ENCODE data around the gene SLC6A12.

SLC6A12 gene

GRCh38 chr12:171743-172676, 41.9 kb downstream of the SLC6A12 start:
- H3K4me3 ChIP-seq (ENCODE audit: low read depth, low read length) = no peak overlapping the region
- H3K9ac ChIP-seq (ENCODE audit: low read depth, low read length) = no peak overlapping the region
- no peaks in the 10 kb centered on the region for H3K36me3 ChIP-seq (ENCODE audit: control insufficient read depth, insufficient read depth, low read length)
- no peaks in the 10 kb centered on the region for H3K27me3 ChIP-seq (ENCODE audit: control insufficient read depth, insufficient read depth, low read length)
- H3K9me3 ChIP-seq (ENCODE audit: control insufficient read depth, insufficient read depth, low read length) = no peaks in the 10 kb centered on the region
- no peaks in the 10 kb centered on the region for H3K4me1 ChIP-seq (ENCODE audit: control insufficient read depth, insufficient read depth, low read length)

- H3K9ac ChIP-seq (ENCODE audit: low read depth, low read length) = no peak overlapping the region
- H3K9me3 ChIP-seq (ENCODE audit: control insufficient read depth, insufficient read depth, low read length) = no peaks in the 10 kb centered on the region
- H3K4me3 ChIP-seq (ENCODE audit: low read depth, low read length) = no peak overlapping the region
- H3K4me1 ChIP-seq (ENCODE audit: control insufficient read depth, insufficient read depth, low read length) = no peaks in the 10 kb centered on the region
- H3K36me3 ChIP-seq (ENCODE audit: control insufficient read depth, insufficient read depth, low read length) = no peaks in the 10 kb centered on the region
- no peaks in the 10 kb centered on the region for H3K27me3 ChIP-seq (ENCODE audit: control insufficient read depth, insufficient read depth, low read length)
Observed at GRCh38 chr12:171276-171675, 42.7 kb downstream of the SLC6A12 start.

- no peaks in the 10 kb centered on the region for H3K4me1 ChIP-seq (ENCODE audit: control insufficient read depth, insufficient read depth, low read length)
- no peak overlapping the region for H3K4me3 ChIP-seq (ENCODE audit: low read depth, low read length)
- H3K36me3 ChIP-seq (ENCODE audit: control insufficient read depth, insufficient read depth, low read length) = no peaks in the 10 kb centered on the region
- H3K9me3 ChIP-seq (ENCODE audit: control insufficient read depth, insufficient read depth, low read length) = no peaks in the 10 kb centered on the region
- no peaks in the 10 kb centered on the region for H3K27me3 ChIP-seq (ENCODE audit: control insufficient read depth, insufficient read depth, low read length)
- H3K9ac ChIP-seq (ENCODE audit: low read depth, low read length) = no peak overlapping the region
Observed at GRCh38 chr12:170371-171225, 43.4 kb downstream of the SLC6A12 start.

DNA sequence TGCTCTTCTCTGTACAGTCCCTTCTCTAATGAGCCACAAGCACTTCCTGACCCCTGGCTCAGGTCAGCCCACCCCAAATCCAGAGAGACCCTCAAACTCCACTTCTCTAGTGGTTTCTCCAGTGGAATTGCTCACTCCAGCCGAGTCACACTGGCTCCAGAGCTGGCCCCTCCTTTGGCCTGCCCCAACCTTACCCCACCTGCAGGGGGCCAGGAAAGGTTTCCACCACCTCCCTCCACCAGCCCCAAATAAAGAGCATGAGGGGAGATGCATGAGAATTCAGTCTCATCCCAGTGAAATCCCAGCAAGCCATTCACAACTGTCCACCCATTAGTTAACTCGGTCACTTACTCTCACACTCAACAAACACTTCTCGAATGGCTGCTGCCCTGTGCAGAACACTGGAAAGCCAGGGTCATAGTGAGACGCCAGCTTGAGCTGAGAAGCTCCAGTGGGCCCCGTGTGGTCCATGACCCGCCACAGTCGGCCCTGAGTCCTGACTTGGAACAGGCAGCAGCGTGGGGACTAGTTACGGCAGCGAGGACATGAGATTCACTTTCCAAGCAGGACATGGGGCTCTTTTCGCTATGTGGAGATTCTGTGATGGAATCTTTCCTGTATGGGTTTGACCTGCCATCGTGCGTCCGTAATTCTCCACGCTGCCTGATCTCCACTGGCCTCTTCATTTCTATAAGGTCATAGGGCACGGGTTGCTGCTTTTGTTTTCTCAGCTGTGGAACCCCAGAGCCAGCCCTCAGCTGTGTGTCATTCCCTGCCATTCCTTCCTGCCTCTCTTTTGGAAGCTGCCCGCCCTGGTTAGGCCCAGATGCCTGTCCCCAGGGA, 44.2 kb downstream of the SLC6A12 start:
- Histone ChIP-seq H3K4me1 (ENCODE audit: control insufficient read depth, insufficient read depth, low read length) (no peaks in the 10 kb centered on the region), H3K9ac (ENCODE audit: low read depth, low read length) (no peak overlapping the region)

DNA sequence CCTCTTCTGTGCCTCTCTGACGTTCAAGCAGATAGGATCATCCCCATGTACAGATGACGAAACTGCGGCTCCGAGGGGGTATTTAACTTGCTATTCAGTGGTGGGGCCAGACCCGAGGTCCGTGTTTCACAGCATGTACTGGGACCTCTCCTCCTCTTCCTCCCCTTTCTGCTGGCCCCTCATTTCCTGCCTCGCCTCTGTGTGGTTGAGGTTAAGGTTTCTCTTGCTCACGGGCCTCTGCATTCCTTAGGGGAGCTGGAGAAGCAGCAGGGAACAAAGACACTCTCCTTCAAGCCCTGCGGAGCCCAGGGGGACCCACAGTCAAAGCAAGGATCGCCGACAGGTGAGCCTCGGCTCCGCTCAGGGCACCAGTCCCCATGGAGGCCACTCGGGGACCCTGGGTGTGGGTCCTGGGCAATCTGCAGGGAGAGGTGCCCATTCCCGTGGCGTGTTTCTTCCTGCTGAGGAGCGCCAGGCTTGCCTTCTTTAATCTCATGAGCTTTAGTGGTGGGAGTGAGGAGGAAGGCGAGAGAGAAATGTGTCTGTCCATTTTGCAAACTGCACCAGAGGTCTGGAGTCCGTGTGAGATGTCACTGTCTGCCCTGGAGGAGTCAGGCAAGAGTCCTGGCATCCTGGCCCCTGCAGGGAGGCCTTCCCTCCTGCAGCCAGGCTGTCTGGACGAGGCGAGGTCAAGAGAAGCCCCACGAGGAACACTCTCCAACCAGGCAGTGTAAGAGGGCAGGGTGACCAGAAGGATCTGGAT, 45.0 kb downstream of the SLC6A12 start:
- no peaks in the 10 kb centered on the region for H3K4me1 ChIP-seq (ENCODE audit: control insufficient read depth, insufficient read depth, low read length)
- no peak overlapping the region for H3K9ac ChIP-seq (ENCODE audit: low read depth, low read length)
- peaks cover 2% of the 10 kb centered on the region for H3K27me3 ChIP-seq (ENCODE audit: control insufficient read depth, insufficient read depth, low read length)
- H3K4me3 ChIP-seq (ENCODE audit: low read depth, low read length) = no peak overlapping the region
- H3K36me3 ChIP-seq (ENCODE audit: control insufficient read depth, insufficient read depth, low read length) = no peaks in the 10 kb centered on the region
- no peaks in the 10 kb centered on the region for H3K9me3 ChIP-seq (ENCODE audit: control insufficient read depth, insufficient read depth, low read length)

More for the DNA sequence above, 44.2 kb downstream of the SLC6A12 start:
- no peaks in the 10 kb centered on the region for H3K27me3 ChIP-seq (ENCODE audit: control insufficient read depth, insufficient read depth, low read length)
- H3K4me3 ChIP-seq (ENCODE audit: low read depth, low read length) = no peak overlapping the region
- H3K36me3 ChIP-seq (ENCODE audit: control insufficient read depth, insufficient read depth, low read length) = no peaks in the 10 kb centered on the region
- no peaks in the 10 kb centered on the region for H3K9me3 ChIP-seq (ENCODE audit: control insufficient read depth, insufficient read depth, low read length)

DNA sequence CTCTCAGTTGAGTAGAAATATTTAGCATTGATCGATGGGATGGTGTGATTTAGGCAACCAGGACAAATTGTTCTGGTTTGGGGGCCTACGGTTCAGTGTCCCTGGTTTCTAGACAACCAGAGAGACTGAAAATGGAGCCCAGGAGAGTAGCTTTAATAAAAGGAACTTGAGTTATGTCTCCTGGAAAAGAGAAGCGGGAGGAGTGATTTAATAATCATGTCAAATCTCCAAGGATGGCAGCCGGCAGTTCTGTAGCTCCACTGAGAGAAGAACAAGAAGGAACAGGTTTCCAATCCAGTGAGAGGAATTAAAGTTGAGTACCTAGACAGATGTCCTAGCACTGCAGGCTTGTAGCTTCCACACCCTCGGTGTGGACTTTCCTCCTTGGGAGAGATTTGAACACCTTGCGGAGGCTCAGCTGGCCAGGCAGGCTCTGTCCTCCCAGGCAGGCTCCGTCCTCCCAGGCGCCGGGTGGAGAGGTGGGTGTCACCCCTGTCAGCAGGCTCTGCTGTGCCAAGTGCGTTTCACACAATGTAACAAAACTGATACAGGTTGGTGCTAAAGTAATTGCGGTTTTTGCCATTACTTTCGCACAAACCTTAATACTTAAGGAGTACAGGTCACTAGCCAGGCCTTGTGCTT, 45.9 kb downstream of the SLC6A12 start:
- Histone ChIP-seq H3K4me1 (ENCODE audit: control insufficient read depth, insufficient read depth, low read length) (no peaks in the 10 kb centered on the region), H3K9me3 (ENCODE audit: control insufficient read depth, insufficient read depth, low read length) (no peaks in the 10 kb centered on the region), H3K27me3 (ENCODE audit: control insufficient read depth, insufficient read depth, low read length) (peaks cover 3% of the 10 kb centered on the region), H3K36me3 (ENCODE audit: control insufficient read depth, insufficient read depth, low read length) (no peaks in the 10 kb centered on the region), H3K9ac (ENCODE audit: low read depth, low read length) (no peak overlapping the region), H3K4me3 (ENCODE audit: low read depth, low read length) (no peak overlapping the region)

GRCh38 chr12:166425-167075, 47.4 kb downstream of the SLC6A12 start:
- no peaks in the 10 kb centered on the region for H3K9me3 ChIP-seq (ENCODE audit: control insufficient read depth, insufficient read depth, low read length)
- no peaks in the 10 kb centered on the region for H3K4me1 ChIP-seq (ENCODE audit: control insufficient read depth, insufficient read depth, low read length)
- H3K9ac ChIP-seq (ENCODE audit: low read depth, low read length) = no peak overlapping the region
- H3K36me3 ChIP-seq (ENCODE audit: control insufficient read depth, insufficient read depth, low read length) = no peaks in the 10 kb centered on the region
- peaks cover 3% of the 10 kb centered on the region for H3K27me3 ChIP-seq (ENCODE audit: control insufficient read depth, insufficient read depth, low read length)
- no peak overlapping the region for H3K4me3 ChIP-seq (ENCODE audit: low read depth, low read length)

- no peak overlapping the region for H3K9ac ChIP-seq (ENCODE audit: low read depth, low read length)
- H3K36me3 ChIP-seq (ENCODE audit: control insufficient read depth, insufficient read depth, low read length) = no peaks in the 10 kb centered on the region
- H3K4me1 ChIP-seq (ENCODE audit: control insufficient read depth, insufficient read depth, low read length) = no peaks in the 10 kb centered on the region
- H3K27me3 ChIP-seq (ENCODE audit: control insufficient read depth, insufficient read depth, low read length) = peaks cover 3% of the 10 kb centered on the region
- H3K4me3 ChIP-seq (ENCODE audit: low read depth, low read length) = no peak overlapping the region
- no peaks in the 10 kb centered on the region for H3K9me3 ChIP-seq (ENCODE audit: control insufficient read depth, insufficient read depth, low read length)
Observed at GRCh38 chr12:165862-166368, 48.0 kb downstream of the SLC6A12 start.

GRCh38 chr12:164207-164606, 49.8 kb downstream of the SLC6A12 start:
- Histone ChIP-seq H3K4me1 (ENCODE audit: control insufficient read depth, insufficient read depth, low read length) (no peaks in the 10 kb centered on the region), H3K27me3 (ENCODE audit: control insufficient read depth, insufficient read depth, low read length) (peaks cover 3% of the 10 kb centered on the region), H3K4me3 (ENCODE audit: low read depth, low read length) (no peak overlapping the region), H3K9ac (ENCODE audit: low read depth, low read length) (no peak overlapping the region), H3K9me3 (ENCODE audit: control insufficient read depth, insufficient read depth, low read length) (no peaks in the 10 kb centered on the region), H3K36me3 (ENCODE audit: control insufficient read depth, insufficient read depth, low read length) (no peaks in the 10 kb centered on the region)

DNA sequence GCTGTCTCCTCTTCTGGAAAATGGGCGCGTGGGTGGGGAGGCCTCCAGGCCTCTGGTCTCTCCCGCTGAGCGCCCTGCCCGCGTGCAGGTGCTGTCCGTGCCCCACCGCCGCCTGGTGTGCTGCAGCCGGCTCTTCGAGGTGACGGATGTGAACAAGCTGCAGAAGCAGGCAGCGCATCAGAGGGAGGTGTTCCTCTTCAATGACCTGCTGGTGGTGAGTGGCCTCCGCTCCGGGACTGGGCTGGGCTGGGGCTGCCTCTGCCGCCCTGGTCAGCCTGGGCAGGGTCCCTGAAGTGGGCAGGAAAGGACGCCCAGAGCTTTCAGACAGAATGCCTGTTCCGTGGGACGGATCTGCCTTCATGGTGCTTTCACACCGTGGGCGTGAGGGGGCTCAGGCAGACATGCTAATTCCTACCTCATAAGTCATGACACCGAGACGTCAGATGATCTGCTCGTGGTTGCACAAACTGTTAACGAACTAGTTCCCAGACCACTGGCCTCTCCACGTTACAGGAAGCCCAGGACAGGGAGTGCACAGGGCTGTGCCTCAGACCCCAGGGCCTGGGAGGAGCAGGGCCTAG, 50.5 kb downstream of the SLC6A12 start:
- H3K27me3 ChIP-seq (ENCODE audit: control insufficient read depth, insufficient read depth, low read length) = peaks cover 3% of the 10 kb centered on the region
- H3K4me3 ChIP-seq (ENCODE audit: low read depth, low read length) = no peak overlapping the region
- H3K4me1 ChIP-seq (ENCODE audit: control insufficient read depth, insufficient read depth, low read length) = no peaks in the 10 kb centered on the region
- no peak overlapping the region for H3K9ac ChIP-seq (ENCODE audit: low read depth, low read length)
- H3K9me3 ChIP-seq (ENCODE audit: control insufficient read depth, insufficient read depth, low read length) = no peaks in the 10 kb centered on the region
- no peaks in the 10 kb centered on the region for H3K36me3 ChIP-seq (ENCODE audit: control insufficient read depth, insufficient read depth, low read length)
